K562 (cell line): Measurements from ENCODE around the gene CPNE6. TPM values are rescaled to one million over a fixed set of nuclear protein-coding genes. Genes with fewer than 3 reads are reported as not detected.
A peak's percentile ranks its signal among the peaks of the same experiment; 100 is the strongest.

Experiments used
- ATF1 ChIP-seq, 2 experiments: fragments of 450-650 bp in 1 of 2; IDR thresholded peaks; 2 replicates each; pipeline ENCODE4 v1.6.1; 2016; ENCODE audit warnings: missing compliant biosample characterization in 1 of 2, missing genetic modification characterization in 1 of 2
- COPS2 ChIP-seq: fragments of 450-650 bp; conservative IDR thresholded peaks from 2 replicates; pipeline ENCODE4 v1.6.1; 2016; ENCODE audit warnings: mild to moderate bottlenecking, moderate library complexity
- CTBP1 ChIP-seq: fragments of 450-650 bp; IDR thresholded peaks from 2 replicates; pipeline ENCODE4 v1.6.1; 2016; ENCODE audit warnings: borderline replicate concordance
- NFIX ChIP-seq: fragments of 250-450 bp; sonication (Bioruptor Pico); IDR thresholded peaks from 2 replicates; pipeline ENCODE4 v1.4.0; 2020; ENCODE audit warnings: low read depth, mild to moderate bottlenecking, moderate library complexity
- SNRNP70 ChIP-seq: fragments of 200-400 bp; formaldehyde crosslinking; optimal IDR thresholded peaks from 2 replicates; pipeline ENCODE3; 2017; ENCODE audit warnings: low read depth, low read length
- TBP ChIP-seq: optimal IDR thresholded peaks from 2 replicates; pipeline ENCODE3; 2011; ENCODE audit warnings: low read depth, low read length, improper control_type of control experiment
- TRIM25 ChIP-seq: fragments of 450-650 bp; IDR thresholded peaks from 2 replicates; pipeline ENCODE4 v1.7.0; 2016; ENCODE audit warnings: borderline replicate concordance
- WHSC1 ChIP-seq: IDR thresholded peaks from one replicate; pipeline ENCODE4 v1.6.1; 2012; ENCODE audit warnings: low read length, control low read depth, inconsistent platforms
- ZBTB33 ChIP-seq: sonication (generic); formaldehyde crosslinking; IDR thresholded peaks from 2 replicates; pipeline ENCODE4 v1.8.1; 2023; ENCODE audit warnings: mild to moderate bottlenecking, missing genetic modification reagents
- ZNF143 ChIP-seq: sonication (generic); formaldehyde crosslinking; IDR thresholded peaks from 2 replicates; pipeline ENCODE4 v1.9.0; 2022; ENCODE audit warnings: mild to moderate bottlenecking, missing genetic modification reagents
- ZNF253 ChIP-seq: fragments of 250-450 bp; sonication (Bioruptor Pico); conservative IDR thresholded peaks from 2 replicates; pipeline ENCODE4 v1.6.1; 2021; ENCODE audit warnings: mild to moderate bottlenecking
- ZNF639 ChIP-seq, 2 experiments: fragments of 200-800 bp in 1 of 2; sonication (Bioruptor generic) in 1 of 2; sonication (generic) in 1 of 2; formaldehyde crosslinking in 1 of 2; IDR thresholded peaks in 1 of 2; conservative IDR thresholded peaks in 1 of 2; 2 replicates each; pipeline versions ENCODE4 v1.5.0 to v1.6.1; 2016 to 2020; ENCODE audit warnings: missing compliant biosample characterization in 1 of 2, missing genetic modification characterization in 1 of 2, missing genetic modification reagents in 1 of 2
- polyA plus RNA-seq, 8 experiments: library from polyadenylated mRNA; depleted of rRNA in 4 of 8; stranded (reverse) in 5 of 8; unstranded in 3 of 8; fragments of >200 nt; fragmentation: Nextera tagmentation in 2 of 8; fragmentation: Illumina TruSeq in 1 of 8; extraction: Ambion mirVana in 2 of 8; extraction: Trizol in 1 of 8; gene quantifications; 2 replicates each; pipeline versions ENCODE4 v1.2.1 to v1.2.3, GENCODE V29; 2011 to 2014; ENCODE audit warnings: inconsistent platforms in 1 of 8, missing spikeins in 1 of 8
- total RNA-seq, 7 experiments: library from RNA; depleted of rRNA in 6 of 7; stranded (reverse); fragments of >200 nt in 6 of 7; fragmentation: Illumina TruSeq in 2 of 7; extraction: Trizol in 2 of 7; gene quantifications; 2 replicates each; pipeline versions ENCODE4 v1.2.1 to v1.2.3, GENCODE V29; 2011 to 2021; ENCODE audit warnings: low replicate concordance in 1 of 7
- TF ChIP-seq, protein P1 (sequence below): sonication (generic); formaldehyde crosslinking; IDR thresholded peaks from 2 replicates; pipeline ENCODE4 v1.8.0; 2023; ENCODE audit warnings: mild to moderate bottlenecking, missing genetic modification reagents
- TF ChIP-seq, protein P2 (sequence below), 2 experiments: fragments of 450-650 bp; conservative IDR thresholded peaks; 2 replicates each; pipeline ENCODE4 v1.6.1; 2017; ENCODE audit warnings: mild to moderate bottlenecking in 2 of 2, moderate library complexity in 2 of 2

Gene CPNE6
- total and polyA plus RNA-seq, 9 of the 15 experiments (the other 6 are each of a cell fraction or from before 2014, with no cell fraction given): not detected

GRCh38 chr14:24080888-24081738 is 9.8 kb downstream of the CPNE6 start (continued):
- TF ChIP-seq, protein P1, sequence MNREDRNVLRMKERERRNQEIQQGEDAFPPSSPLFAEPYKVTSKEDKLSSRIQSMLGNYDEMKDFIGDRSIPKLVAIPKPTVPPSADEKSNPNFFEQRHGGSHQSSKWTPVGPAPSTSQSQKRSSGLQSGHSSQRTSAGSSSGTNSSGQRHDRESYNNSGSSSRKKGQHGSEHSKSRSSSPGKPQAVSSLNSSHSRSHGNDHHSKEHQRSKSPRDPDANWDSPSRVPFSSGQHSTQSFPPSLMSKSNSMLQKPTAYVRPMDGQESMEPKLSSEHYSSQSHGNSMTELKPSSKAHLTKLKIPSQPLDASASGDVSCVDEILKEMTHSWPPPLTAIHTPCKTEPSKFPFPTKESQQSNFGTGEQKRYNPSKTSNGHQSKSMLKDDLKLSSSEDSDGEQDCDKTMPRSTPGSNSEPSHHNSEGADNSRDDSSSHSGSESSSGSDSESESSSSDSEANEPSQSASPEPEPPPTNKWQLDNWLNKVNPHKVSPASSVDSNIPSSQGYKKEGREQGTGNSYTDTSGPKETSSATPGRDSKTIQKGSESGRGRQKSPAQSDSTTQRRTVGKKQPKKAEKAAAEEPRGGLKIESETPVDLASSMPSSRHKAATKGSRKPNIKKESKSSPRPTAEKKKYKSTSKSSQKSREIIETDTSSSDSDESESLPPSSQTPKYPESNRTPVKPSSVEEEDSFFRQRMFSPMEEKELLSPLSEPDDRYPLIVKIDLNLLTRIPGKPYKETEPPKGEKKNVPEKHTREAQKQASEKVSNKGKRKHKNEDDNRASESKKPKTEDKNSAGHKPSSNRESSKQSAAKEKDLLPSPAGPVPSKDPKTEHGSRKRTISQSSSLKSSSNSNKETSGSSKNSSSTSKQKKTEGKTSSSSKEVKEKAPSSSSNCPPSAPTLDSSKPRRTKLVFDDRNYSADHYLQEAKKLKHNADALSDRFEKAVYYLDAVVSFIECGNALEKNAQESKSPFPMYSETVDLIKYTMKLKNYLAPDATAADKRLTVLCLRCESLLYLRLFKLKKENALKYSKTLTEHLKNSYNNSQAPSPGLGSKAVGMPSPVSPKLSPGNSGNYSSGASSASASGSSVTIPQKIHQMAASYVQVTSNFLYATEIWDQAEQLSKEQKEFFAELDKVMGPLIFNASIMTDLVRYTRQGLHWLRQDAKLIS (CRISPR knock-in tag): no peak
- no peak for TF ChIP-seq ZNF143 (CRISPR knock-in tag)
- no peak for TF ChIP-seq SNRNP70
- TF ChIP-seq ZNF253 (CRISPR knock-in tag): no peak
- peak; percentile 94 for TF ChIP-seq CTBP1
- TF ChIP-seq WHSC1: no peak
- TF ChIP-seq TRIM25: no peak
- TF ChIP-seq, protein P2, sequence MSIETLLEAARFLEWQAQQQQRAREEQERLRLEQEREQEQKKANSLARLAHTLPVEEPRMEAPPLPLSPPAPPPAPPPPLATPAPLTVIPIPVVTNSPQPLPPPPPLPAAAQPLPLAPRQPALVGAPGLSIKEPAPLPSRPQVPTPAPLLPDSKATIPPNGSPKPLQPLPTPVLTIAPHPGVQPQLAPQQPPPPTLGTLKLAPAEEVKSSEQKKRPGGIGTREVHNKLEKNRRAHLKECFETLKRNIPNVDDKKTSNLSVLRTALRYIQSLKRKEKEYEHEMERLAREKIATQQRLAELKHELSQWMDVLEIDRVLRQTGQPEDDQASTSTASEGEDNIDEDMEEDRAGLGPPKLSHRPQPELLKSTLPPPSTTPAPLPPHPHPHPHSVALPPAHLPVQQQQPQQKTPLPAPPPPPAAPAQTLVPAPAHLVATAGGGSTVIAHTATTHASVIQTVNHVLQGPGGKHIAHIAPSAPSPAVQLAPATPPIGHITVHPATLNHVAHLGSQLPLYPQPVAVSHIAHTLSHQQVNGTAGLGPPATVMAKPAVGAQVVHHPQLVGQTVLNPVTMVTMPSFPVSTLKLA (conservative IDR thresholded peaks at IDR 0.05): peak in 1 of 2 experiments; percentile 35; a peak in 1 of 4 replicates
- TF ChIP-seq ZNF639 (CRISPR knock-in tag; conservative IDR thresholded peaks at IDR 0.05 in 1 of 2, IDR thresholded peaks at IDR 0.05 in 1 of 2): no peak
- no peak for TF ChIP-seq ZBTB33
- no peak for TF ChIP-seq COPS2
- no peak for TF ChIP-seq NFIX (CRISPR knock-in tag)
- TF ChIP-seq TBP: peak; percentile 29
- no peak for TF ChIP-seq ATF1 (CRISPR knock-in tag; IDR thresholded peaks at IDR 0.05)
- peak; percentile 41 for TF ChIP-seq ATF1 (tag; IDR thresholded peaks at IDR 0.05)
